ENCODE results near the gene PDLIM1. TPM values are rescaled to one million over a fixed set of nuclear protein-coding genes. Genes with fewer than 3 reads are reported as not detected.

Gene PDLIM1
- total and polyA plus RNA-seq, 2 of the 8 experiments (the other 6 are each of a cell fraction or from before 2014, with no cell fraction given): 169 to 245 TPM

Other genes starting within 250 kb of the PDLIM1 start
- gene CYP2C8, start 221.5 kb downstream of the PDLIM1 start, total RNA-seq (2021; fragmentation: NEBNext Ultra II Directional; extraction: Animal tissue kit (Norgen Biotek cat#: 25700)): 0.32 TPM in 1 of 2 replicates, not detected in the other
- gene CYP2C8, start 221.5 kb downstream of the PDLIM1 start, polyA plus RNA-seq (2011; rRNA removed): 0.30 and 0.89 TPM in 2 replicates
- gene ACSM6, start 96.8 kb downstream of the PDLIM1 start, total RNA-seq (2021; fragmentation: NEBNext Ultra II Directional; extraction: Animal tissue kit (Norgen Biotek cat#: 25700)): 0.27 TPM in 1 of 2 replicates, not detected in the other
- 0.30 and 0.33 TPM in 2 replicates for gene ACSM6, start 96.8 kb downstream of the PDLIM1 start, polyA plus RNA-seq (2011; rRNA removed)

All from H1 (cell line).